Esophagus muscularis mucosa (tissue), 3 donors: ENCODE measurements around the gene KRT23.

Source experiments
- EP300 ChIP-seq: sonication (generic); formaldehyde crosslinking; IDR thresholded peaks from one replicate; pipeline ENCODE4 v1.6.1; 2017; ENCODE audit warnings: antibody characterized with exemption
- TF ChIP-seq, protein P1 (sequence below), 3 experiments: fragments of 200-600 bp in 2 of 3; fragments of 450-650 bp in 1 of 3; sonication (generic) in 2 of 3; IDR thresholded peaks; one replicate each; pipeline ENCODE4 v1.5.1; 2017 to 2019; ENCODE audit warnings: antibody characterized with exemption in 3 of 3, mild to moderate bottlenecking in 2 of 3, moderate library complexity in 1 of 3

DNA sequence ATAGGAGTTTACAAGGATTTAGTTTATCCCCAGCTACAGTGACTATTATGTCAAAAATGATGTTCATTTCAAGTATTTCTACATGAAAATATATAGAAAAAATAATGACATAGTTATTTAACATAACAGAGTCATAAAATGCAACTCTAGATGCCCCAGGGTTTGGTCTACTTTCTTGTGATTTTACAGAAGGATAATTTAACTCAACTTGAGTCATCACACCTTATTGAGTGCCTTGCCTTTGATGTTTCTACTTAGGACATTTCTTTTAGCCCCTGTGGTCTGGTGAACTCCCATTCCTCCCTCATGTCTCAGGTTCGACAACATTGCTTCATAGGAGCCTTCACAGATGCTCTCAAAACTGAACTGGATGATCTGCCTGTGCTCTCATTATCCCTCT lies 54.4 kb downstream of the KRT23 start:
- TF ChIP-seq, protein P1, sequence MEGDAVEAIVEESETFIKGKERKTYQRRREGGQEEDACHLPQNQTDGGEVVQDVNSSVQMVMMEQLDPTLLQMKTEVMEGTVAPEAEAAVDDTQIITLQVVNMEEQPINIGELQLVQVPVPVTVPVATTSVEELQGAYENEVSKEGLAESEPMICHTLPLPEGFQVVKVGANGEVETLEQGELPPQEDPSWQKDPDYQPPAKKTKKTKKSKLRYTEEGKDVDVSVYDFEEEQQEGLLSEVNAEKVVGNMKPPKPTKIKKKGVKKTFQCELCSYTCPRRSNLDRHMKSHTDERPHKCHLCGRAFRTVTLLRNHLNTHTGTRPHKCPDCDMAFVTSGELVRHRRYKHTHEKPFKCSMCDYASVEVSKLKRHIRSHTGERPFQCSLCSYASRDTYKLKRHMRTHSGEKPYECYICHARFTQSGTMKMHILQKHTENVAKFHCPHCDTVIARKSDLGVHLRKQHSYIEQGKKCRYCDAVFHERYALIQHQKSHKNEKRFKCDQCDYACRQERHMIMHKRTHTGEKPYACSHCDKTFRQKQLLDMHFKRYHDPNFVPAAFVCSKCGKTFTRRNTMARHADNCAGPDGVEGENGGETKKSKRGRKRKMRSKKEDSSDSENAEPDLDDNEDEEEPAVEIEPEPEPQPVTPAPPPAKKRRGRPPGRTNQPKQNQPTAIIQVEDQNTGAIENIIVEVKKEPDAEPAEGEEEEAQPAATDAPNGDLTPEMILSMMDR (IDR thresholded peaks at IDR 0.05): no peak
- TF ChIP-seq EP300: no peak
